GM19023 (cell line): ENCODE results near the gene ZSCAN25.
"Not testable (repeated sequence)": the region's sequence is repeated elsewhere in the genome, so short reads cannot be mapped to it uniquely, and the experiment has no call there.

ENCODE experiments used
- ATAC-seq: cut with Tn5 transposase; IDR thresholded peaks from one replicate; pipeline ENCODE4 v1.9.1; 2021; ENCODE audit warnings: mild to moderate bottlenecking, moderate library complexity; ENCODE audit not compliant: unreplicated experiment

Gene ZSCAN25

DNA sequence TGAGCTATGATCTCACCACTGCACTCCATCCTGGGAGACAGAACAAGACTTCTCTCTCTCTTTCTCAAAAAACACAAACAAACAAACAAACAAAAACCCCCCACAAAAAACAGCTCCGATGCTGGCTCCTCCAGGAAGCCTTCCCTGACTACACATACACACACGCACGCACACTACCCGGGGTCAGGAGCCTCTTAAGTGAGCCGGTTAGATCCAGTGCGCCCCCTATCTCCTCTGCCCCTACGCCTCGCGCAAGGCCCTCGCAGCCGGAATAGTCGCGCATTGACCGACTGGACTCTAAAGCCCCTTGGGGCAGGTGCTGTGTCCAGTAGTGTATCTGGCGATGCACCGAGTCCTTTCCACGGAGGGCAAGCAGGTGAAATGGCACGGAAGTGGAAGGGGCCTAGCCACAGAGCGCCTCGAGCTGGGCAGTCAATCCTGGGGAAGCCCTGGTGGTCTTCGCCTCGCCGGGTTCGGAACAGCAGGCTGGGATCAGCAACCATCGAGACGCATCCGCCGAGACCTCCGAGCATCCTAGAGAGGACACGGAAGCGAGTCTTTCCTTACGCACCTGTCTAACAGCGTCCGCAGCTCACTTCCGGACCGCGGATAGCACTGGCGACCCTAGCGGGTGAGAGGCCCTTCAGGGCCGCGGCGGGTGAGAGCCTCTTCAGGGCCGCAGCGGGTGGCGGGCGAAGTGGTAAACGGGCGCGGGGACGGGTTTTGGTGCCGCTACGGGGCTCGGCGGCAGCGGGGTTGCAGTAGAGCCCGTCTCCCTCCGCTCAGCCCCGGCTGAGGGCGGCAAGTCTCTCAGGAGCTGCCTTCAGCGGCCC is at the start of gene ZSCAN25:
ZSCAN25 (plus strand) TSS at position 588 of the 833 bp plus-strand sequence. CDS start 2,661 bp downstream, outside the sequence.
- ATAC-seq = peak; percentile 96

DNA sequence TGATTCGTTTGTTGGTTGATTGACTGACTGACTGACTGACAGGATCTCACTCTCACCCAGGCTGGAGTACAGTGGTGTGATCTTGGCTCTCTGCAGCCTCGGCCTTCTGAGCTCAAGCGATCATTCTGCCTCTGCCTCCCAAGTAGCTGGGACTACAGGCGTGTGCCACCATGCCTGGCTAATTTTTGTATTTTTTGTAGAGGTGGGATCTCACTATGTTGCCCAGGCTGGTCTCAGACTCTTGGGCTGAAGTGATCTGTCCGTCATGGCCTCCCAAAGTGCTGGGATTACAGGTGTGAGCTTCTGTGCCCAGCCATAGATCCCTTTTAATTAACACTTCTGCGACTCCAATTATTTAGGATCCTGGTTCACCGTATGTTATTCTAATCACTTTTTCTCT is 48.0 kb upstream of the ZSCAN25 start:
- not testable (repeated sequence) for ATAC-seq

DNA sequence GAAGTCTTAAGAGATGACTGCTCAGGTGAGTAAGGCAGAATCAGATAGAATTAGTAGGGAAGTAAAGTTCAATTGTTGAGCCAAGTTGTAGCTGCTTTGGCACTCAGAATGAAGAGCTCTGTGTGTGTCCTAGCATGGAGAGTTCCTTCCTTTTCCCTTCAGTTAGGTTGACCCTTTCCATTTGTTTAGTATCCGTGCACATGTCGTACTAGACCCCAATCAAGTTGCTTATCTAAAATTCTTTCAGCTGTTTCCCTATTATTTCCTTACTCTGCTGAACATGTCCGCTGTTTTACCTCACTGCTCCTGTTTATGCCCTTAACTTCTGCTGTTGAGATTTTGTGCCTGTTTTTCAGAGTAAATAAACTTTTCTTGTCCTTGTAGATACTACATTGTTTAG is 45.0 kb upstream of the ZSCAN25 start:
- no peak for ATAC-seq

DNA sequence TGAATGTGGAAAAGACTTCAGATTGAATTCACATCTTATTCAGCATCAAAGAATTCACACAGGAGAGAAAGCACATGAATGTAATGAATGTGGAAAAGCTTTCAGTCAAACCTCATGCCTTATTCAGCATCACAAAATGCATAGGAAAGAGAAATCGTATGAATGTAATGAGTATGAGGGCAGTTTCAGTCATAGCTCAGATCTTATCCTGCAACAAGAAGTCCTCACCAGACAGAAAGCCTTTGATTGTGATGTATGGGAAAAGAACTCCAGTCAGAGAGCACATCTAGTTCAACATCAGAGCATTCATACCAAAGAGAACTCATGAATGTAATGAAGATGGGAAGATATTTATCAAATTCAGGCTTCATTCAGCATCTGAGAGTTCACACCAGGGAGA is 43.5 kb upstream of the ZSCAN25 start:
- ATAC-seq = no peak

DNA sequence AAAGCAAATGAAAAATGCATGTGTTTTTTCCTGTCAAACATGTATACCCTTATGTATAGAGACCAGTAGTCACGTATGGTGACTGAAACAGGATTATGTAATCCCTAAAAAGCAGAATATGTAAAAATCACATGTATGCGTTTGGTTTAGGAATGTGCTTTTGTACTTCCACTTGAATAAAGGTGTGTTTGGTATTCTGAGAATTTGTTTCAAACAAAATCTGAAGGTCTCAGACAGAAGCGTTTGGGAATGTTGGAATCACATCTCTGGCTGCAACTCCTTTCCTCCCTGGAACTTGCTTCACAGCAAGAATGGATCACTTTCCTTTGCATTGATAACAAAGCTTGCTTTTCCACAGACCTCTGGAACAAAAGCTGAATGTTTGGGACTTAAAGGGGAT is 40.5 kb upstream of the ZSCAN25 start:
- ATAC-seq = no peak

DNA sequence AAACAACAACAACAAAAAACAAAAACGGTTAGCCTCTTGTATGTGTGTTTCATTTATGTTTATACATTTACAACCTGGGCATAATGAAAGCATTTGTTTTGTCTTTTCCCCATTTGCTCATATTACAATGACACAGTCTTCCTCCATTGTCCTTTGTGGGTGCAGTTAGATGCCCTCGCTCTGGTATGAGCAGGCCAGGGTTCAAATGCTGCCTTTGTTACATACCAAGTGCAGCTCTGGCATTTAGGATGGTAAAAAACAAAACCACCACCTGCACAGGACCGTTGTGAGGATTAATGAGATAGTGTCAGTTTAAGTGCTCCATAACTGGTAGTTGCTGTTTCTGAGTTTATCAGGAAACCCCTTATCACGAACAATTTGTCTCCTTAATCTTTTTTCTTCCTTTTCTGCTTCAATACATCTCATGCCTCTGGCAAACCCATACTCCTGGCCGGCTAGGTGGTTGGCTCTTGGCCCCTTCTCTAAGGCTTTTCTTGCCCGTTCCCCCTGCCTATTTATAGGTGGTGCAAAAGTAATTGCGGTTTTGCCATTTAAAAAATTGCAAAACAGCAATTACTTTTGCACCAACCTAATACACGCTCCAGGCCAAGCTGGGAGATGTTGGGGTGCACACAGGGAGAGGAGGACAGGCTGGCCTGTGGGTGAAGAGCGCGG is 37.3 kb upstream of the ZSCAN25 start:
- ATAC-seq = no peak

DNA sequence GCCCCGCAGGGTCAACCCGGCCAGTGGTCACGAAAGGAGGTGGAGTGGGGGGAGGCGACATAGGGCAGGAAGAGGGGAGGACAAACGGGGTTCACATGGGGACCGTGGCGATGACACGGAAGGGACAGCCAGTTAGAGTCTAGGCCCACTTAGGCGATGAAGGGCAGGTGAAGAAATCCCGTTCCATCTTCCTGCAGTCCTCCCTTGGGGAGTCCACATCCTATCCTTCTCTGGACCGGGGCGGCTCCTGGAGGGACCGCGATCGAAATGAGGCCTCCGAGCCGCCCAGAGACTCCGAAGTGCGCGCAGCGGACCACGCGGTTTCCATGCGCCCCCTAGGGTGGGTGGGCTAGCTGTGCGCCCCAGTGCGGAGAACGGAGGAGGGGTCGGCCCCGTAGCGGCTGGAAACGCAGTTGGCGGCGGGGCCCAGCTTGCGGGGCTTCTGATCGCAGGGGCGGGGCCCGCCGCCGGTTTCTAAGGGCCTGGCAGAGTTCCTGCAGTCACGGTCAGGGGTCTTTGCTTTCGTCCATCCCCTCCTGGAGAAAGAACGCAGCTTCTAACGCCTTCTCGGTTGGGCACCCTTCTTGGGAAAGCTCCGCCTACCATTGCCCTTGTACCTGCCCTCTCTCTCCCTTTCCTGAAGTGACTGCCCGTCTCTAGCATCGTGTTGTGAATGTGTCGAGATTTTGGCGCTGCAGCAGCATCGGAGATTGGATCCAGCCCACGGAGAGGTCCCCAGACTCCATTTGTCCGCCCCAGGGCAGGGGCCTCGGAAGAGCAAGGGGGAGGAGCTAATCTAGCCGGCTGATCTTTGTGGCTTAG is 36.6 kb upstream of the ZSCAN25 start:
- no peak for ATAC-seq

DNA sequence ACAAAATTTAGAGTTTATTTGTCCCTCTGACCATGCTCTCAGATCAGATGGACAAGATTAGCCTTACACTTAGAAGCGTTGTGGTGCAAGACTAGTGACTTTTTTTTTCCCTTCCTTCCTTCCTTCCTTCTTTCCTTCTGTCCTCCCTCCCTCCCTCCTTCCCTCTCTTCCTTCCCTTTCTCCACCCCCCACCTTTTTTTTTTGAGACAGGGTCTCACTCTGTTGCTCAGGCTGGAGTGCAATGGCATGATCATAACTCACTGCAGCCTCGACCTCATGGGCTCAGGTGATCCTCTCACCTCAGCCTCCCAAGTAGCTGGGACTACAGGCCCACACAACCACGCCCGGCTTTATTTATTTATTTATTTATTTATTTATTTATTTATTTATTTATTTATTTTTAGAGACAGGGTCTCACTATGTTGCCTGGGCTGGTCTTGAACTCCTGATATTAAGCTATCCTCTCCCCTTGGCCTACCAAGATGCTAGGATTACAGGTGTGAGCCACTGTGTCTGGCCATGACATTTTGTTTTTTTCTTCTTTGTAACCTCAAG is 35.9 kb upstream of the ZSCAN25 start:
- ATAC-seq = not testable (repeated sequence)

DNA sequence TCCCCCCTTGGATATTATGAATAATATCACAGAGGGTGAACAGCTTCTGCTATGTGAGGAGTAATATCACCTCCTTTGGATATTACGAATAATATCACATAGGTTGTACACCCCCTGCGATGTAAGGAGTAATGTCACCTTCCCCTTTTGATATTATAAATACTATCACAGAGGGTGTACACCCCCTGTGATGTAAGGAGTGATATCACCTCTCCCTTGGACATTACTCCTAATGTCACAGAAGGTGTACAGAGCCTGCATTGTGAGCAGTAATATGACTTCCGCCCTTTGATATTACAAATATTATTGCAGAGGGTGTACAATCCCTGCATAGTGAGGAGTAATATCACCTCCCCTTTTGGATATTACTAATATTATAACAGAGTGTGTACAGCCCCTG is 27.9 kb upstream of the ZSCAN25 start:
- ATAC-seq = no peak

DNA sequence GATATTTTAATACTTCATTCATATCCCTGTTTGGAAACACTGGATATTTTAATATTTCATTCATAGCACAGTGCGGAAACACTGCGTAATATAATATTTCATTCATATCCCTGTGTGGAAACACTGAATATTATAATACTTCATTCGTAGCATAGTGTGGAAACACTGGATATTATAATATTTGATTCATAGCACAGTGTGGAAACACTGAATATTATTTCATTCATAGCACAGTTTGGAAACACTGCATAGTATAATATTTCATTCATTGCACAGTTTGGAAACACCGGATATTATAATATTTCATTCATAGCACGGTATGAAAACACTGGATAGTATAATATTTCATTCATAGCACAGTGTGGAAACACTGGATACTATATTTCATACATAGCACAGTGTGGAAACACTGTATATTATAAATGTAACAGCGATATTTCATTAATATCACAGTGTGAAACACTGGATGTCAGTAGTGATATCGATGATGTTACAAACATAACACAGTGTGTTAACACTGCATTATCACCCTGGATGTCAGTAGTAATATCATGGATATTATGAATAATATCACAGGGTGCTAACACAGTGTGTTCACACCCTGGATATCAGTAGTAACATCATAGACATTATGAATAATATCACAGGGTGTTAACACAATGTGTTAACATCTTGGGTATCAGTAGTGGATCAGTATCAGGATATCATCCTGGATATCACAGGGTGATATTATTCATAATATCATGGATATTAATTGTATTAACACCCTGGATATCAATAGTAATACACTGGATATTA is 21.6 kb upstream of the ZSCAN25 start:
- no peak for ATAC-seq

DNA sequence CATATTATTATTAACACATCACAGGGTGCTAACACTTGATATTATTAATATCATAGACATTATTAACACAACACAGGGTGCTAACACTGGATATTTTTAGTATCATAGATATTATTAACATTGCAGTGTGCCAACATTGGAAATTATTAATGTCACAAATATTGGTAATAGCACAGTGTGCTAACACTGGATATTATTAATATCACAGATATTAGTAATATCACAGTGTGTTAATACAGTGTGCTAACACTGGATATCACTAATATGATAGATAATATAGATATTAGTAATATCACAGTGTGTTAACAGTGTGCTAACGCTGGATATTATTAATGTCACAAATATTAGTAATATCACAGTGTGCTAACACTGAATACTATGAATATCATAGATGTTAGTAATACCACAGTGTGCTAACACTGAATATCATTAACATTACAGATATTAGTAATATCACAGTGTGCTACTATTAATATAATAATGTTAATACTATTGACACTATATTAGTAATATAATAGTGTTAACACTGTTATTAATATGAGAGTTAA is 20.3 kb upstream of the ZSCAN25 start:
- no peak for ATAC-seq

DNA sequence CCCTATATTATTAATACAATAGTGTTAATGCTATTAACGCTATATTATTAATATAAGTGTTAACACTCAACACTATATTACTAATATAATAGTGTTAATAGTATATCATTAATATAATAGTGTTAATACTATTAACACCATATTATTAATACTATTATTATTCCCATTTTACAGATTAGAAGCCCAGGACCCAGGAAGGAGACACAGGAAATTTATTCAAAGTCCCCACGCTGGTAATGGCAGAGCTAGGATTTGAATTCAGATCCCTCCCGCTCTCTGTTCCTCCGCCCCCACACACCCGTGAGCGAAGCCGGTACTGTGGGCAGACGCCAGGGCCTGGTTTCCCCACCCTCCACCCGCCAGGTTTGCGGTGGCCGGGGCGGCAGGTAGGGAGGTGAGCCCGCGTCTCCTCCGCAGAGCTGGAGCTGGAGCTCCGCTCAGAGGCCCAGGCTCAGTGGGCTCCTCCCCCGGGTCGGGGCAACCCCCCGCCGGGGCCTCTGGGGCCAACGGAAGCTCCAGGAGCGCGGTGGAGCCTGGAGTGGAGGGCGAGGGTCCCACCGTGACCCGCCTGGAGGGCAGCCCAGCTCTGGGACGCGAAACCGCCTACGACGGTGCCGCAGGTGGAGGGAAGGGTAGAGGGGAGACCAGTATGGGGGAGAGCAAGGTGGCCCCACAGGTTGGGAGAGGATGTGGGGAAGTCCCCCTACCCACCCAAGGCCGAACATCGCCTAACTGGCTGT is 18.8 kb upstream of the ZSCAN25 start, which contains the start of gene TMEM225B:
TMEM225B (plus strand) TSS at position 506 of the 740 bp plus-strand sequence. CDS start 6,122 bp downstream, outside the sequence.
- no peak for ATAC-seq

DNA sequence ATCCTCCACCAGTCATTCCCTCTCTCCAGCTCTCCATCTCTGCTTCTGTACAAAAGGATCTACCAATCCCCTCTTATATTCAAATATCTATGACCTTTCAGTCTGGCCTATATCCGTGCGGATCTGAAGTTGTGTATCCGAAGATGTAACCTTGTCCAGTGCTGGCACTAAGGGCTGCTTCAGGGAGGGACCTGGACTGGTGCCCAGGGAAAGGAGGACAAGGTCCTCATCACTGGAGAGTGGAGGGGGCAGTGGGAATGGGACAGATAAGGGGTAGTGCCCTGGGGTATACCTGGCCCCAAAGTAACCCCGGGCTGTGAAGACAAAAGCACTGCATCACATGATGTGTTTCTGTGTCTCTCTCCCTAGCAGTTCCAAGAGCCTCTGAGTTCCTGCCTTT is 16.9 kb upstream of the ZSCAN25 start:
- ATAC-seq = no peak

DNA sequence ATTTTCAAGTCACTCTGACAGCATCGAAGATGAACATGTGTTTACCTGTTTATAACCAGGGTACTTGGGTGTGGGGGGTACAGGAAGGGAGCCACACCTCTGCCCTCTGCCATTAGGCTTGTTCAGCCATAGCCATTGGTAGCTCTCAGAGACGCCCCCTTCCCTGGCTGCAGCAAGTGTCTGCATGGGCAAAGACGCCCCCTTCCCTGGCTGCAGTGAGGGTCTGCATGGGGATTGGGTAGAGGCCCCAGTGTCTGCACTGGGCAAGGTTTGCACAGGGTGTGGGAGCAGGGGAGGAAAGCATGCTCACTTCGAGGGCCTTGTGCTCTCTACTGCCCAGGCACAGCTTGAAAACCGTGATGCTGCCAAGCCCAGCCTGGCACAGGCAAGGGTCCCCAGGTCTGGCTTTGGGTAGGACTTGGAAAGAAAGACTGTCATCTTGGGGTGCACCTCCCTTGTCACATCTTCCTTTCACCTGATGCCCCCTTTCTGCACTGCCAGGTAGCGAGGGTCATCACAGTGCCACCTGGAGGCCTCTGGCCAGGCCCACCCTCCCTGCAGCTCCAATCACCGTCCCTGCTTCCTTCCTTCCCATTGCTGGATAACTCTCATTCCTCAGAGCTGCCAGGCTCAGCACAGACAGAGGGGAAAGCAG is 15.0 kb upstream of the ZSCAN25 start:
- ATAC-seq = no peak

DNA sequence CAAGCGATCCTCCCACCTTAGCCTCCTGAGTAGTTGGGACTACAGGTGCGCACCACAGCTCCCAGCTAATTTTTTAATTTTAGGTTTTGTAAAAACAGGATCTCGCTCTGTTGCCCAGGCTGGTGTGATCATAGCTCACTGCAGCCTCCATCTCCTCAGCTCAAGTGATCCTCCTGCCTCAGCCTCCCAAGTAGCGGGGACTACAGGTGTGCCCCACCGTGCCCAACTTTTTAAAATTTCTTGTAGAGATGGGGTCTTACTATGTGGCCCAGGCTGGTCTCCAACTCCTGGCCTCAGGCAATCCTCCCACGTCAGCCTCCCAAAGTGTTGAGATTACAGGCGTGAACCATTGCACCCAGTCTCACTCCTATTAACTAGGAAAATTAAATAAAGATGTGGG is 11.2 kb upstream of the ZSCAN25 start:
- no peak for ATAC-seq

DNA sequence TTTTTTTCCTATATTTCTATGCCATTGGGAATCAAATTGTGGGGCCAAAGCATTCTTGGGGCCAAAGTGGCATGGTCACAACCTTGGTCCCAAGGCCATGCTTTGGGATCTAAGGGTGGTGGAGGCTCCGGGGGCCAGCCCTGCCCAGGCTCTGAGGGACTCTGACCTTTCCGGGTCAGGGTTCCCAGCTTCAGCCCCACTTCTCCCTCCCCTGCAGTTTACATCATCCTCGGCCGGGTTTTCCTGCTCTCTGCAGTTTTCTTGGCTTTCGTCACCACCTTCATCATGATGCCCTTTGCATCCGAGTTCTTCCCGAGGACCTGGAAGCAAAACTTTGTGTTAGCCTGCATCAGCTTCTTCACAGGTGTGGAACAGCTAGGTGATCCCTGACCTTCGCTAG is 10.2 kb upstream of the ZSCAN25 start:
- ATAC-seq = no peak

DNA sequence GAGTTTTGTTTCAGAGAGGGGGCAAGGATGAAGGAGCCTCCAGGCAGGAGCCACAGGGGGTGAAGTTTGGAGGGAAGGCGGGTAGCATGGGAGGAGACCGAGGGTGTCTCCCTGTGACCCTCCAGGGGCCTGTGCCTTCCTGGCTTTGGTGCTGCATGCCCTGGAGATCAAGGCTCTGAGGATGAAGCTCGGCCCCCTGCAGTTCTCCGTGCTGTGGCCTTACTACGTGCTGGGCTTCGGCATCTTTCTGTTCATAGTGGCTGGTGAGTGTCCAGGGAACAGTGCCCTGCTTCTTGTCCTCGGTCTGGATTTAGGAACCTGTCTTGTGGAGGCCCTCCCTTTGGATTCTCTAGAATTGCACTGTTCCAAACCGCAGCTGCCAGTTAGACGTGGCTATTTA is 9.2 kb upstream of the ZSCAN25 start:
- no peak for ATAC-seq

DNA sequence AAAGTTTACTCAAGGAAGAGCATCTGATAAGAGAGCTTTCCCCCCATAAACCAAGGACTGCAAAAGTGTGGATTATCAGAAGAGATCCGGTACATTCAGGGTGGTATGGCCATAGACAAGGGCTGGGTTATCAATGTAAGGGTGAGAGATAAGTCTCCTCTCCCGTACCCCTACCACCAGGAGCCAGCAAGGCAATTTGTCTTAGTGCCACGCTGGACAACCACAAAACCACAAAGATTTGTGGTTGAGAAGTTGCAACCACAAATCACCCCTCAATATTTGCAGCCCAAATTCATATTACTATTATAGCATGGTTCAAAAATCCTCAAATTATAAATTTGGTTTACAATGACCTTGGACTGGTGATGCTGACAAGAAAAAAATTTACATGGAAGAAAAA is 2.3 kb upstream of the ZSCAN25 start:
- no peak for ATAC-seq

DNA sequence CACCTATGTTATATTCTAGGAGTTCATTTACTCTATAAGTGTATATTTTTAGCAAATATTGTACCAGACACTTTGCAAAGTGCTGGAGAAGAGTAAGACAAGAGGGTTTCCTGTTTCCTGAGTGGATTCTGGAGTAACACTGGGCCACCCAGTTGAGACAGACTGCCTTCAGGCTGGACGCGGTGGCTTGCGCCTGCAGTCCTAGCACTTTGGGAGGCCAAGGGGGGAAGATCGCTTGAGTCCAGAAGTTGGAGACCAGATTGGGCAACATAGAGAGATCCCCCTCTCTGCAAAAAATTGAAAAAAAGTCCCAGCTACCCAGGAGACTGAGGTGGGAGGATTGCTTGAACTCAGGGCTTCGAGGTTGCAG is 772 bp upstream of the ZSCAN25 start:
- no peak for ATAC-seq
